OCI-LY7 (cell line): ENCODE measurements around the gene PPM1H. TPM values are rescaled to one million over a fixed set of nuclear protein-coding genes. Genes with fewer than 3 reads are reported as not detected.

Experiments
- BruUV-seq: library from RNA; stranded (reverse); fragments of 400-500 nt; replicated peaks from 2 replicates; lab custom pipeline; 2021; lab: Mats Ljungman, UMichigan
- CTCF ChIA-PET: fragments of 300-600 bp; sonication (Branson Sonifier 250); formaldehyde crosslinking; loops from one replicate; lab custom pipeline; 2022; ENCODE audit warnings: antibody characterized with exemption; ENCODE audit not compliant: unreplicated experiment; lab: Charles Lee
- POLR2A ChIA-PET: fragments of 300-600 bp; sonication (Branson Sonifier 250); formaldehyde crosslinking; loops from one replicate; lab custom pipeline; 2022; ENCODE audit warnings: antibody characterized with exemption; lab: Charles Lee
- DNase-seq: peaks from one replicate; pipeline ENCODE4 v3.0.0-alpha.2; 2015; ENCODE audit warnings: low spot score
- H2AFZ ChIP-seq: fragments of 200-600 bp; sonication (generic), shearing (Covaris generic); 2 replicates; pipeline ENCODE4 v1.6.1; 2014; ENCODE audit warnings: mild to moderate bottlenecking, antibody characterized with exemption, low read length, moderate library complexity
- H3K27ac ChIP-seq: fragments of 200-600 bp; sonication (generic); 2 replicates; pipeline ENCODE4 v1.5.1; 2014; ENCODE audit warnings: mixed run types, low read depth, mild to moderate bottlenecking, moderate library complexity, low read length, inconsistent platforms; ENCODE audit not compliant: poor library complexity, severe bottlenecking
- H3K36me3 ChIP-seq: fragments of 200-600 bp; sonication (generic); 2 replicates; pipeline ENCODE4 v1.6.1; 2014; ENCODE audit warnings: mild to moderate bottlenecking, antibody characterized with exemption, low read length, moderate library complexity, mixed read lengths; ENCODE audit not compliant: insufficient read depth
- H3K4me1 ChIP-seq: fragments of 200-600 bp; sonication (generic); 2 replicates; pipeline ENCODE4 v1.5.1; 2014; ENCODE audit warnings: mild to moderate bottlenecking, low read length; ENCODE audit not compliant: insufficient read depth, poor library complexity, severe bottlenecking
- H3K4me2 ChIP-seq: fragments of 200-600 bp; sonication (generic); 2 replicates; pipeline ENCODE4 v1.6.1; 2014; ENCODE audit warnings: mild to moderate bottlenecking, low read length
- H3K4me3 ChIP-seq: fragments of 200-600 bp; sonication (generic); 2 replicates; pipeline ENCODE4 v1.5.1; 2014; ENCODE audit warnings: mild to moderate bottlenecking, low read depth, low read length; ENCODE audit not compliant: poor library complexity, severe bottlenecking
- H3K79me2 ChIP-seq: fragments of 200-600 bp; sonication (generic); 2 replicates; pipeline ENCODE4 v1.6.1; 2016; ENCODE audit warnings: low read depth, mild to moderate bottlenecking, low read length, moderate library complexity, mixed read lengths; ENCODE audit not compliant: insufficient read depth
- H3K9me2 ChIP-seq: fragments of 200-600 bp; sonication (generic); 2 replicates; pipeline ENCODE4 v1.6.1; 2016; ENCODE audit warnings: mild to moderate bottlenecking, low read length, mixed read lengths; ENCODE audit not compliant: insufficient read depth
- H3K9me3 ChIP-seq: fragments of 200-600 bp; sonication (generic); 2 replicates; pipeline ENCODE4 v1.6.1; 2014; ENCODE audit warnings: mild to moderate bottlenecking, mixed run types, low read length, mixed read lengths
- H4K20me1 ChIP-seq: fragments of 200-600 bp; sonication (generic); 2 replicates; pipeline ENCODE4 v1.6.1; 2014; ENCODE audit warnings: mild to moderate bottlenecking, antibody characterized with exemption, low read length, moderate library complexity, mixed read lengths; ENCODE audit not compliant: insufficient read depth
- CTCF ChIP-seq: fragments of 200-600 bp; sonication (generic); conservative IDR thresholded peaks from 2 replicates; pipeline ENCODE4 v1.5.1; 2014; ENCODE audit warnings: mild to moderate bottlenecking, antibody characterized with exemption, low read length, moderate library complexity, mixed read lengths
- EZH2phosphoT487 ChIP-seq: fragments of 200-600 bp; sonication (generic); IDR thresholded peaks from 2 replicates; pipeline ENCODE4 v1.6.1; 2018; ENCODE audit warnings: low read depth, borderline replicate concordance, mild to moderate bottlenecking, mixed run types, antibody characterized with exemption, low read length, moderate library complexity, mixed read lengths
- intact Hi-C: fragments of 100-400 bp; cut with micrococcal nuclease; formaldehyde crosslinking; loops from one replicate; pipeline ENCODE4 v1.10.0; 2022; ENCODE audit not compliant: unreplicated experiment
- total RNA-seq, 2 experiments: library from RNA; depleted of rRNA in 1 of 2; stranded (reverse); fragments of >200 nt in 1 of 2; shearing (Covaris generic) in 1 of 2; gene quantifications; 2 replicates each; pipeline ENCODE4 v1.2.3, GENCODE V29; 2014 to 2022

Gene PPM1H
- total RNA-seq, 2 experiments from 2014 or later, result 2.0 to 3.4 TPM

- no peaks in the 10 kb centered on the region for H4K20me1 ChIP-seq
- H3K9me2 ChIP-seq, result no peaks in the 10 kb centered on the region
- H3K4me2 ChIP-seq, result no peak overlapping the region
- H3K27ac ChIP-seq, result no peak overlapping the region
- no peaks in the 10 kb centered on the region for H3K9me3 ChIP-seq
- H3K4me3 ChIP-seq, result no peak overlapping the region
- no peaks in the 10 kb centered on the region for H3K4me1 ChIP-seq
- no peak overlapping the region for H2AFZ ChIP-seq
- no TSS peak for BruUV-seq
- ChIA-PET CTCF (no interaction called here), POLR2A (no interaction called here)
- H3K79me2 ChIP-seq, result no peaks in the 10 kb centered on the region
- no peak for DNase-seq
- TF ChIP-seq EZH2phosphoT487 (no peak), CTCF (no peak)
- H3K36me3 ChIP-seq, result no peaks in the 10 kb centered on the region
- intact Hi-C loops, result no loop called here
These were observed 93.1 kb downstream of the PPM1H start for GRCh38 chr12:62841846-62842245.

DNA sequence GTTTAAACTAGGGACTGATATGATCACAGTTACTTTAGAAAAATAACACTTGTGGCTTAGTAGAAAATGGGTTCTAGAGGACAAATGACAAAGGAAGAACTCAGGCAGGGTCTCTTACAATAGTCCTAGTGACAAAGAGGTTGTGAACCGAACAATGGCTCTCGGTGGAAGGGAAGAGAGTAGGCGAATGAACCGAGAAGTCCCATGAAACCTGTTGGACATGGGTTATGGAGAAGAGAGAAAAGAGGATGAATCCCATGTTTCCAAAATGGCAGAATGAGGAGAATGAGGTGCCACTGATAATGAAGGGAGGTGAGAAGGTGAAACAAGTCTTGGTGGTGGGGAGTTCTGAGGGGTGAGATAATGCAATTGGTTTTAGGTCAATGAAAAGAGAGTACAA, 94.1 kb downstream of the PPM1H start:
- H3K79me2 ChIP-seq, result no peaks in the 10 kb centered on the region
- DNase-seq, result no peak
- no peaks in the 10 kb centered on the region for H3K4me1 ChIP-seq
- H3K4me2 ChIP-seq, result no peak overlapping the region
- no peaks in the 10 kb centered on the region for H3K36me3 ChIP-seq
- no peak overlapping the region for H3K4me3 ChIP-seq
- no peak overlapping the region for H3K27ac ChIP-seq
- CTCF ChIA-PET, result no interaction called here
- H2AFZ ChIP-seq, result no peak overlapping the region
- H3K9me2 ChIP-seq, result no peaks in the 10 kb centered on the region
- no peaks in the 10 kb centered on the region for H3K9me3 ChIP-seq
- intact Hi-C loops, result no loop called here
- BruUV-seq, result no TSS peak
- TF ChIP-seq EZH2phosphoT487 (no peak), CTCF (no peak)
- no peaks in the 10 kb centered on the region for H4K20me1 ChIP-seq
- POLR2A ChIA-PET, result interaction anchor here (1.0 kb wide), 1 partner anchor 28 kb away, joined by 3 read pairs; no protein-coding TSS in a partner anchor

DNA sequence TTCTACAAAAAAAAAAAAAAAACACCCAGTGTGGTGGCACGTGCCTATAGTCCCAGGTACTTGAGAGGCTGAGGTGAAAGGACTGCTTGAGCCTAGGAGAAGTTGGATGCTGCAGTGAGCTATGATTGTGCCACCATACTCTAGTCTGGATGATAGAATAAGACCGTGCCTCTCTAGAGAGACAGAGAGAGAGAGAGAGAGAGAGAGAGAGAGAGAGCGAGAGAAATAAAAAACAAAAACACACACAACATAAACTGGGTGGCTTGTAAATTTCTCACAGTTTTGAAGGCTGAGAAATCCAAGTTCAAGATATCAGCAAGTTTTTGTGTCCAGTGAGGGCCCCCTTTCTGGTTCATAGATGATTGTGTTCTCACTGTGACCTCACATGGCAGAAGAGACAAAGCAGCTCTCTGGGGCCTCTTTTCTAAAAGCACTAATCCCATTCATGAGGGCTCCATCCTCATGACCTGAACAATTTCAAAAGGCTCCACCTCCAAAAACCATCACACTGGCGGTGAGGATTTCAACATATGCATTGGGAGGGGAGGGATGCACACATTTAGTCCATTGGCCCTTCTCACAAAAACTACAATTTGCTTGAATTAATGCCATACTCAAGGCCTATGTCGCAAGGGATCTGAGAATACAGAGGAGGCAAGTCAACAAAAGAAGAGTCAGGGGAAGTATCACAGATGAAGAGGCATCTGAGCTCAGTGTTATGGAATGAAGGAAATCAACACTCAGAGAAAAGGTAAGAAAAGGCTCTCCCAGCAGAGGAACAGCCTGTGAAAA, 94.9 kb downstream of the PPM1H start:
- Histone ChIP-seq H3K79me2 (no peaks in the 10 kb centered on the region), H3K4me2 (no peak overlapping the region), H3K9me2 (no peaks in the 10 kb centered on the region), H3K36me3 (no peaks in the 10 kb centered on the region), H3K4me3 (no peak overlapping the region), H3K27ac (no peak overlapping the region), H3K4me1 (no peaks in the 10 kb centered on the region), H4K20me1 (no peaks in the 10 kb centered on the region), H2AFZ (no peak overlapping the region), H3K9me3 (no peaks in the 10 kb centered on the region)
- intact Hi-C loops, result no loop called here
- no TSS peak for BruUV-seq
- TF ChIP-seq EZH2phosphoT487 (no peak), CTCF (no peak)
- DNase-seq, result no peak
- CTCF ChIA-PET, result no interaction called here
- POLR2A ChIA-PET, result interaction anchor here (1.0 kb wide), 1 partner anchor 27 kb away, joined by 3 read pairs; no protein-coding TSS in a partner anchor
